ENCODE data around the gene KLHL40. TPM values are rescaled to one million over a fixed set of nuclear protein-coding genes. Genes with fewer than 3 reads are reported as not detected.

KLHL40 gene
- total and polyA plus RNA-seq, 9 of the 15 experiments (the other 6 are each of a cell fraction or from before 2014, with no cell fraction given) = not detected

DNA sequence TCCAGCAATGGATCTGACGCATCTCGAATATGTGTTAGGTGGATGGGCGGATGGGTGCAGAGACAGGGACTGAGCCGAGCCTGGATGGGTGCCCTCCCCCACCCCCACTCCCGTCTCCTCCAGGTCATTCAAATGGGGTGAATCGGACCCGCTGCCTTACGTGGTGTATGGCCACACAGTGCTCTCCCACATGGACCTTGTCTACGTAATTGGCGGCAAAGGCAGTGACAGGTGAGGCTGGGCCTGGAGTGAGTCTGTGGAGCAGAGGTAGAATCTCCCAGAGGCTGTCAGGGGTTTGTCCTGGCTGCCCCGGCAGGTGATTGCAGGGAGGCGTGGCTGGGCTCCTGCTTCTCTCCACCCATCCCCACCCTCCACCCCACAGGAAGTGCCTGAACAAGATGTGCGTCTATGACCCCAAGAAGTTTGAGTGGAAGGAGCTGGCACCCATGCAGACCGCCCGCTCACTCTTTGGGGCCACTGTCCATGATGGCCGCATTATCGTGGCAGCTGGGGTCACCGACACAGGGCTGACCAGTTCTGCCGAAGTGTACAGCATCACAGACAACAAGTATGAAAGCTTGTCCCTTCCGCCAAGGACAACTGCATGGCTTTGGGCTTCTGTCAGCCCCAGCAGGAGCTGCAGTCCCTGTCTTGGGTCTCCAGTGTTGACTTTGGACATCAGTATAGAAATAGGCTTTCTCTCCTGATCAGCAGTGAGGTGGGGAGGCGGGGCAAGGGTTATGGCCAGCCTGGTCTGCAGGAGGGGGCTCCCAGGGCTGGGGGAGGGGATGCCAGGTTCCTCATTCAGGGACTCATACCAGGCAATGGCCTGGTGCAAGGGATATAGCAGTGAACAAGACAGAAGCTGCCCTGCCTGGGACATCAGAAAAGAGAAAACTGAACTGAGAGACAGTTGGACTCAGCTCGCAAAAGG is 3.4 kb downstream of the KLHL40 start:
- BruUV-seq (replicated peaks) = no TSS peak
- FAIRE-seq (no peak), DNase-seq (ENCODE audit: extremely low read depth in 1 of 4, low spot score in 3 of 4) (no peak), ATAC-seq (no peak)
- Histone ChIP-seq H2AFZ (ENCODE audit: low read depth, low read length) (no peak overlapping the region), H3K36me3 (ENCODE audit: control insufficient read depth, insufficient read depth, low read length) (no peaks in the 10 kb centered on the region), H3K9ac (ENCODE audit: insufficient read depth in 1 of 2, low read depth in 2 of 2, low read length in 2 of 2) (no peak overlapping the region; a peak in 1 of 4 replicates), H3K9me1 (ENCODE audit: control insufficient read depth, insufficient read depth, low read length) (peaks cover 5% of the 10 kb centered on the region), H3K27me3 (ENCODE audit: control insufficient read depth in 2 of 2, insufficient read depth in 2 of 2, low read length in 2 of 2) (peaks cover 31 to 82% of the 10 kb centered on the region in 2 experiments), H4K20me1 (replicated peaks; ENCODE audit: control insufficient read depth, insufficient read depth, low read length) (peaks cover 19% of the 10 kb centered on the region; the same call in 1 of the 2 replicates), H3K27ac (ENCODE audit: extremely low read depth, low read depth, low read length) (no peak overlapping the region), H3K79me2 (ENCODE audit: control insufficient read depth, insufficient read depth, low read length) (no peaks in the 10 kb centered on the region), H3K4me2 (ENCODE audit: insufficient read depth, low read length) (no peak overlapping the region), H3K4me1 (replicated peaks in 1 of 2; ENCODE audit: control insufficient read depth in 2 of 2, insufficient read depth in 2 of 2, low read length in 2 of 2) (peaks cover 0 to 22% of the 10 kb centered on the region in 2 experiments; a peak in 3 of 5 replicates), H3K9me3 (replicated peaks; ENCODE audit: control insufficient read depth, insufficient read depth, low read depth, low read length) (no peaks in the 10 kb centered on the region), H3K4me3 (no peak overlapping the region)
- in situ Hi-C loops (cut with MboI) = no loop called here
- ChIA-PET POLR2A (interaction anchor here (0.5 to 1.3 kb wide), 3 partner anchors 9 to 137 kb away, joined by 3 to 4 read pairs (median 4); no protein-coding TSS in a partner anchor), CTCF (ENCODE audit: low intra/inter-chr PET ratio) (no interaction called here)
- intact Hi-C loops (cut with micrococcal nuclease) = no loop called here
- 11% methylated on average over 22 of the region's 22 CpGs for WGBS (ENCODE audit: insufficient coverage, low coverage, missing lambda C conversion rate)
- no peak for TF ChIP-seq SETDB1 (IDR thresholded peaks at IDR 0.05; ENCODE audit: low read length)
- no peak for TF ChIP-seq MEIS2 (IDR thresholded peaks at IDR 0.05; ENCODE audit: partially characterized antibody)
- TF ChIP-seq USF1 (CRISPR knock-in tag; IDR thresholded peaks at IDR 0.05) = no peak
- TF ChIP-seq PTTG1 (tag; IDR thresholded peaks at IDR 0.05; ENCODE audit: low read depth) = no peak
- TF ChIP-seq ZNF764 (CRISPR knock-in tag; IDR thresholded peaks at IDR 0.05; ENCODE audit: low read depth) = no peak
- no peak for TF ChIP-seq ZNF707 (CRISPR knock-in tag; conservative IDR thresholded peaks at IDR 0.05)
